IMR-90 (cell line): ENCODE data around the gene PRR16. TPM values are rescaled to one million over a fixed set of nuclear protein-coding genes. Genes with fewer than 3 reads are reported as not detected.

Experiments used
- ATAC-seq: fragments of 200-7000 bp; cut with Tn5 transposase; 2 replicates; pipeline ENCODE4 v1.9.1; 2020; ENCODE audit warnings: low read depth, mild to moderate bottlenecking, moderate library complexity
- BruUV-seq: library from RNA; stranded (reverse); fragments of 400-500 nt; replicated peaks from 2 replicates; lab custom pipeline; 2021; lab: Mats Ljungman, UMichigan
- CTCF ChIA-PET: fragments of 300-600 bp; formaldehyde crosslinking; extraction: SDS; loops from one replicate; lab custom pipeline; 2021; ENCODE audit warnings: antibody characterized with exemption; lab: Yijun Ruan, JAX
- POLR2A ChIA-PET: fragments of 300-600 bp; sonication (Branson Sonifier 250); formaldehyde crosslinking; loops from one replicate; lab custom pipeline; 2022; ENCODE audit warnings: antibody characterized with exemption; ENCODE audit not compliant: unreplicated experiment; lab: Charles Lee
- DNase-seq: peaks from one replicate; pipeline ENCODE4 v3.0.0; 2013
- H2AFZ ChIP-seq: replicated peaks from 2 replicates; pipeline ENCODE3; 2013; ENCODE audit warnings: low read length, mild to moderate bottlenecking; ENCODE audit not compliant: poor library complexity
- H2AK5ac ChIP-seq: 2 replicates; pipeline ENCODE4 v1.6.1; 2013; ENCODE audit warnings: low read depth, low read length, inconsistent platforms
- H2AK9ac ChIP-seq: replicated peaks from 2 replicates; pipeline ENCODE3; 2013; ENCODE audit warnings: mild to moderate bottlenecking, low read depth, low read length, moderate library complexity; ENCODE audit not compliant: poor library complexity
- H2BK120ac ChIP-seq: 2 replicates; pipeline ENCODE4 v1.6.1; 2013; ENCODE audit warnings: low read depth, low read length, inconsistent platforms
- H2BK15ac ChIP-seq: 3 replicates; pipeline ENCODE4 v1.6.1; 2013; ENCODE audit warnings: low read depth, low read length, inconsistent platforms
- H2BK20ac ChIP-seq: 2 replicates; pipeline ENCODE4 v1.6.1; 2013; ENCODE audit warnings: low read depth, mild to moderate bottlenecking, inconsistent platforms, low read length, moderate library complexity
- H2BK5ac ChIP-seq: 2 replicates; pipeline ENCODE4 v1.6.1; 2013; ENCODE audit warnings: mild to moderate bottlenecking, low read depth, low read length, inconsistent platforms; ENCODE audit not compliant: poor library complexity, severe bottlenecking
- H3K14ac ChIP-seq: replicated peaks from 2 replicates; pipeline ENCODE4 v1.6.1; 2013; ENCODE audit warnings: low read depth, low read length, inconsistent platforms
- H3K18ac ChIP-seq: 2 replicates; pipeline ENCODE4 v1.6.1; 2013; ENCODE audit warnings: low read depth, low read length, control low read depth
- H3K23ac ChIP-seq: 2 replicates; pipeline ENCODE4 v1.6.1; 2013; ENCODE audit warnings: low read depth, low read length, inconsistent platforms
- H3K27ac ChIP-seq: 2 replicates; pipeline ENCODE4 v1.5.1; 2013; ENCODE audit warnings: mild to moderate bottlenecking, control low read depth, low read length; ENCODE audit not compliant: insufficient read depth
- H3K27me3 ChIP-seq: 2 replicates; pipeline ENCODE4 v1.6.1; 2013; ENCODE audit warnings: low read length; ENCODE audit not compliant: control insufficient read depth, insufficient read depth
- H3K36me3 ChIP-seq: 2 replicates; pipeline ENCODE4 v1.6.1; 2013; ENCODE audit warnings: low read length, mixed read lengths; ENCODE audit not compliant: control insufficient read depth, insufficient read depth
- H3K4ac ChIP-seq: 2 replicates; pipeline ENCODE4 v1.6.1; 2013; ENCODE audit warnings: low read depth, low read length, inconsistent platforms
- H3K4me1 ChIP-seq: 2 replicates; pipeline ENCODE4 v1.6.1; 2013; ENCODE audit warnings: low read length, mixed read lengths; ENCODE audit not compliant: control insufficient read depth, insufficient read depth
- H3K4me2 ChIP-seq: 2 replicates; pipeline ENCODE4 v1.6.1; 2013; ENCODE audit warnings: low read depth, mild to moderate bottlenecking, control low read depth, low read length, moderate library complexity
- H3K4me3 ChIP-seq: 2 replicates; pipeline ENCODE4 v1.5.1; 2013; ENCODE audit warnings: low read depth, mild to moderate bottlenecking, control low read depth, low read length, moderate library complexity; ENCODE audit not compliant: insufficient read depth
- H3K56ac ChIP-seq: 2 replicates; pipeline ENCODE4 v1.6.1; 2013; ENCODE audit warnings: low read length, inconsistent platforms; ENCODE audit not compliant: insufficient read depth; ENCODE audit errors: extremely low read depth
- H3K79me1 ChIP-seq, 2 experiments: 2 replicates each; pipeline ENCODE4 v1.6.1; 2013; ENCODE audit warnings: low read length in 2 of 2, inconsistent platforms in 1 of 2, low read depth in 1 of 2
- H3K9ac ChIP-seq: 2 replicates; pipeline ENCODE4 v1.6.1; 2013; ENCODE audit warnings: low read depth, low read length, control low read depth
- H3K9me1 ChIP-seq: 2 replicates; pipeline ENCODE4 v1.6.1; 2013; ENCODE audit warnings: low read length, inconsistent platforms; ENCODE audit not compliant: insufficient read depth
- H3K9me3 ChIP-seq: 2 replicates; pipeline ENCODE4 v1.6.1; 2013; ENCODE audit warnings: low read length; ENCODE audit not compliant: control insufficient read depth, insufficient read depth
- H4K20me1 ChIP-seq: 2 replicates; pipeline ENCODE4 v1.6.1; 2013; ENCODE audit warnings: low read length, inconsistent platforms; ENCODE audit not compliant: insufficient read depth
- H4K5ac ChIP-seq: 2 replicates; pipeline ENCODE4 v1.6.1; 2013; ENCODE audit warnings: mild to moderate bottlenecking, low read depth, low read length, control low read depth
- H4K8ac ChIP-seq, 2 experiments: 2 replicates each; pipeline ENCODE4 v1.6.1; 2013; ENCODE audit warnings: low read depth in 2 of 2, low read length in 2 of 2, control low read depth in 1 of 2, inconsistent platforms in 1 of 2
- H4K91ac ChIP-seq: 2 replicates; pipeline ENCODE4 v1.6.1; 2013; ENCODE audit warnings: low read depth, low read length, inconsistent platforms; ENCODE audit not compliant: insufficient read depth
- BHLHE40 ChIP-seq: fragments of 150-350 bp; IDR thresholded peaks from 2 replicates; pipeline ENCODE4 v1.6.1; 2016; ENCODE audit warnings: mild to moderate bottlenecking, low read depth, low read length
- CEBPB ChIP-seq: IDR thresholded peaks from 2 replicates; pipeline ENCODE4 v1.6.1; 2012; ENCODE audit warnings: low read depth, low read length, improper control_type of control experiment
- CHD1 ChIP-seq: IDR thresholded peaks from 2 replicates; pipeline ENCODE4 v1.6.1; 2012; ENCODE audit warnings: low read depth, low read length, improper control_type of control experiment
- ELK1 ChIP-seq: fragments of 150-350 bp; IDR thresholded peaks from 2 replicates; pipeline ENCODE4 v1.6.1; 2016; ENCODE audit warnings: low read depth, mild to moderate bottlenecking, low read length, moderate library complexity, borderline replicate concordance
- FOS ChIP-seq: fragments of 150-350 bp; IDR thresholded peaks from 2 replicates; pipeline ENCODE4 v1.6.1; 2016; ENCODE audit warnings: low read depth, low read length
- MAFK ChIP-seq: IDR thresholded peaks from 2 replicates; pipeline ENCODE4 v1.6.1; 2012; ENCODE audit warnings: low read depth, low read length, improper control_type of control experiment
- MAZ ChIP-seq: IDR thresholded peaks from 2 replicates; pipeline ENCODE4 v1.6.1; 2012; ENCODE audit warnings: low read depth, mild to moderate bottlenecking, low read length, improper control_type of control experiment, moderate library complexity, borderline replicate concordance
- MXI1 ChIP-seq: IDR thresholded peaks from 2 replicates; pipeline ENCODE4 v1.6.1; 2012; ENCODE audit warnings: low read depth, mild to moderate bottlenecking, low read length, moderate library complexity, borderline replicate concordance
- NFE2L2 ChIP-seq: fragments of 150-350 bp; IDR thresholded peaks from 2 replicates; pipeline ENCODE4 v1.6.1; 2016; ENCODE audit warnings: low read depth, mild to moderate bottlenecking, low read length
- POLR2A ChIP-seq: IDR thresholded peaks from 2 replicates; pipeline ENCODE4 v1.6.1; 2012; ENCODE audit warnings: mild to moderate bottlenecking, low read depth, low read length
- RAD21 ChIP-seq: IDR thresholded peaks from 2 replicates; pipeline ENCODE4 v1.6.1; 2012; ENCODE audit warnings: low read length, improper control_type of control experiment
- RCOR1 ChIP-seq: IDR thresholded peaks from 2 replicates; pipeline ENCODE4 v1.6.1; 2012; ENCODE audit warnings: mild to moderate bottlenecking, low read length, improper control_type of control experiment; ENCODE audit not compliant: insufficient replicate concordance
- RFX5 ChIP-seq: IDR thresholded peaks from 2 replicates; pipeline ENCODE4 v1.8.0; 2012; ENCODE audit warnings: low read depth, mild to moderate bottlenecking, low read length, moderate library complexity
- WGBS, 2 experiments: methylation state at CpG; one replicate each; pipeline versions ENCODE4 v1.1.5 to v1.1.7; 2013; ENCODE audit warnings: missing lambda C conversion rate in 2 of 2; ENCODE audit not compliant: insufficient read length in 1 of 2; ENCODE audit errors: extremely low coverage in 2 of 2; 5-methylcytosine and 5-hydroxymethylcytosine counted together
- dilution Hi-C: fragments of 300-500 bp; cut with HindIII; formaldehyde crosslinking; loops from one replicate; pipeline ENCODE4 v1.14.3; 2018; ENCODE audit warnings: low sequenced_read_pairs; ENCODE audit not compliant: unreplicated experiment
- in situ Hi-C: fragments of 300-500 bp; cut with MboI; formaldehyde crosslinking; loops from 3 replicates; pipeline ENCODE4 v1.14.3; 2019; ENCODE audit warnings: low sequenced_read_pairs, inconsistent platforms, mixed read lengths
- intact Hi-C: fragments of 100-400 bp; cut with micrococcal nuclease; formaldehyde crosslinking; loops from 2 replicates; pipeline ENCODE4 v1.10.0; 2022
- polyA plus RNA-seq, 3 experiments: library from polyadenylated mRNA; depleted of rRNA; stranded (reverse); fragments of >200 nt; gene quantifications; 2 replicates each; pipeline ENCODE4 v1.2.3, GENCODE V29; 2012; ENCODE audit warnings: low replicate concordance in 1 of 3
- total RNA-seq: library from RNA; depleted of rRNA; stranded (reverse); fragments of >200 nt; gene quantifications from 2 replicates; pipeline ENCODE4 v1.2.3, GENCODE V29; 2012
- TF ChIP-seq, protein P1 (sequence below): fragments of 150-350 bp; IDR thresholded peaks from 2 replicates; pipeline ENCODE4 v1.6.1; 2017; ENCODE audit warnings: mild to moderate bottlenecking, antibody characterized with exemption, low read length, low read depth
- TF ChIP-seq, protein P2 (sequence below): conservative IDR thresholded peaks from 2 replicates; pipeline ENCODE4 v1.5.1; 2012; ENCODE audit warnings: mild to moderate bottlenecking, low read depth, low read length, improper control_type of control experiment

The PRR16 gene
- total and polyA plus RNA-seq, 2 of the 4 experiments (the other 2 are of a cell fraction), result 9.9 to 45.2 TPM

GRCh38 chr5:120436996-120437395 is 27.1 kb upstream of the PRR16 start:
- in situ Hi-C loops (no loop called here), dilution Hi-C loops (no loop called here), intact Hi-C loops (no loop called here)
- H3K79me1 ChIP-seq, result no peaks in the 10 kb centered on the region
- no peak overlapping the region for H2AK5ac ChIP-seq
- H3K9me1 ChIP-seq, result no peaks in the 10 kb centered on the region; the same call in 1 of the 2 replicates
- no peaks in the 10 kb centered on the region for H4K20me1 ChIP-seq
- no peak overlapping the region for H2AK9ac ChIP-seq
- DNase-seq (peak; percentile 49), ATAC-seq (0 out of 2 replicates have a peak, but pooled peaks have one; percentile 44)
- BruUV-seq, result no TSS peak
- H3K9me3 ChIP-seq, result no peaks in the 10 kb centered on the region
- H3K23ac ChIP-seq, result no peak overlapping the region
- H3K4me2 ChIP-seq, result no peak overlapping the region
- no peak overlapping the region for H3K27ac ChIP-seq
- no peak overlapping the region for H2BK5ac ChIP-seq
- no peaks in the 10 kb centered on the region for H3K36me3 ChIP-seq
- no peak overlapping the region for H4K5ac ChIP-seq
- H2AFZ ChIP-seq, result no peak overlapping the region
- H4K8ac ChIP-seq, result no peak overlapping the region
- H3K4ac ChIP-seq, result no peak overlapping the region
- H3K9ac ChIP-seq, result no peak overlapping the region
- H2BK120ac ChIP-seq, result no peak overlapping the region
- ChIA-PET CTCF (no interaction called here), POLR2A (no interaction called here)
- H4K91ac ChIP-seq, result no peak overlapping the region
- WGBS, 2 experiments, result no CpG with 5 or more reads among the region's 1 CpG
- no peak overlapping the region for H3K14ac ChIP-seq
- H3K18ac ChIP-seq, result no peak overlapping the region
- no peak overlapping the region for H3K4me3 ChIP-seq
- TF ChIP-seq, protein P1, sequence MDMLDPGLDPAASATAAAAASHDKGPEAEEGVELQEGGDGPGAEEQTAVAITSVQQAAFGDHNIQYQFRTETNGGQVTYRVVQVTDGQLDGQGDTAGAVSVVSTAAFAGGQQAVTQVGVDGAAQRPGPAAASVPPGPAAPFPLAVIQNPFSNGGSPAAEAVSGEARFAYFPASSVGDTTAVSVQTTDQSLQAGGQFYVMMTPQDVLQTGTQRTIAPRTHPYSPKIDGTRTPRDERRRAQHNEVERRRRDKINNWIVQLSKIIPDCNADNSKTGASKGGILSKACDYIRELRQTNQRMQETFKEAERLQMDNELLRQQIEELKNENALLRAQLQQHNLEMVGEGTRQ, result no peak
- TF ChIP-seq MAZ (no peak), RAD21 (no peak), CHD1 (no peak), ELK1 (no peak), RCOR1 (no peak), FOS (no peak), BHLHE40 (no peak), MXI1 (no peak), MAFK (no peak), POLR2A (no peak), RFX5 (no peak), NFE2L2 (no peak), CEBPB (no peak)
- TF ChIP-seq, protein P2, sequence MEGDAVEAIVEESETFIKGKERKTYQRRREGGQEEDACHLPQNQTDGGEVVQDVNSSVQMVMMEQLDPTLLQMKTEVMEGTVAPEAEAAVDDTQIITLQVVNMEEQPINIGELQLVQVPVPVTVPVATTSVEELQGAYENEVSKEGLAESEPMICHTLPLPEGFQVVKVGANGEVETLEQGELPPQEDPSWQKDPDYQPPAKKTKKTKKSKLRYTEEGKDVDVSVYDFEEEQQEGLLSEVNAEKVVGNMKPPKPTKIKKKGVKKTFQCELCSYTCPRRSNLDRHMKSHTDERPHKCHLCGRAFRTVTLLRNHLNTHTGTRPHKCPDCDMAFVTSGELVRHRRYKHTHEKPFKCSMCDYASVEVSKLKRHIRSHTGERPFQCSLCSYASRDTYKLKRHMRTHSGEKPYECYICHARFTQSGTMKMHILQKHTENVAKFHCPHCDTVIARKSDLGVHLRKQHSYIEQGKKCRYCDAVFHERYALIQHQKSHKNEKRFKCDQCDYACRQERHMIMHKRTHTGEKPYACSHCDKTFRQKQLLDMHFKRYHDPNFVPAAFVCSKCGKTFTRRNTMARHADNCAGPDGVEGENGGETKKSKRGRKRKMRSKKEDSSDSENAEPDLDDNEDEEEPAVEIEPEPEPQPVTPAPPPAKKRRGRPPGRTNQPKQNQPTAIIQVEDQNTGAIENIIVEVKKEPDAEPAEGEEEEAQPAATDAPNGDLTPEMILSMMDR, result no peak
- no peaks in the 10 kb centered on the region for H3K27me3 ChIP-seq
- H2BK15ac ChIP-seq, result no peak overlapping the region
- H3K4me1 ChIP-seq, result no peaks in the 10 kb centered on the region
- H2BK20ac ChIP-seq, result no peak overlapping the region
- H3K56ac ChIP-seq, result no peak overlapping the region
